Measurements from ENCODE around the gene FSTL5. TPM values are rescaled to one million over a fixed set of nuclear protein-coding genes. Genes with fewer than 3 reads are reported as not detected.

Gene FSTL5
- total and polyA plus RNA-seq, 2 of the 13 experiments (the other 11 are each of a cell fraction or from before 2014, with no cell fraction given): 0.03 to 0.07 TPM

- no peak overlapping the region for H3K4me3 ChIP-seq (replicated peaks in 1 of 3; ENCODE audit: insufficient read depth in 1 of 3, low read depth in 2 of 3, low read length in 3 of 3)
- WGBS (ENCODE audit: low lambda C conversion rate): 1% methylated on average over 3 of the region's 3 CpGs
- no peak overlapping the region for H3K9ac ChIP-seq (ENCODE audit: insufficient read depth, low read depth, low read length)
- POLR2A ChIA-PET: no interaction called here
- no peak overlapping the region for H3K27ac ChIP-seq (ENCODE audit: extremely low read length, insufficient read depth, low read length)
- no TSS peak for BruUV-seq (replicated peaks)
- H3K4me2 ChIP-seq (ENCODE audit: low read depth, low read length): no peak overlapping the region
- H3K9me3 ChIP-seq (ENCODE audit: low read length): no peaks in the 10 kb centered on the region
- no peaks in the 10 kb centered on the region for H3K36me3 ChIP-seq (replicated peaks in 1 of 2; ENCODE audit: control insufficient read depth in 1 of 2, insufficient read depth in 2 of 2, low read length in 2 of 2)
- H3K79me2 ChIP-seq (ENCODE audit: insufficient read depth, low read length): no peaks in the 10 kb centered on the region
- DNase-seq (ENCODE audit: low spot score) (no peak), FAIRE-seq (no peak), ATAC-seq (no peak)
- TF ChIP-seq ZNF891 (CRISPR knock-in tag; IDR thresholded peaks at IDR 0.05) (no peak), RNF2 (conservative IDR thresholded peaks at IDR 0.05; ENCODE audit: low read depth) (no peak)
- no peak overlapping the region for H2AFZ ChIP-seq (ENCODE audit: low read length)
- no peaks in the 10 kb centered on the region for H4K20me1 ChIP-seq (ENCODE audit: insufficient read depth, low read length)
- no peaks in the 10 kb centered on the region for H3K4me1 ChIP-seq (ENCODE audit: insufficient read depth, low read length)
- intact Hi-C loops (cut with micrococcal nuclease; ENCODE audit: unreplicated experiment) (no loop called here), in situ Hi-C loops (cut with HindIII; ENCODE audit: extremely low pct_ligation_motif_present, low pct_unique_long_range_greater_than_20kb) (no loop called here)
- no peaks in the 10 kb centered on the region for H3K27me3 ChIP-seq (ENCODE audit: control insufficient read depth in 1 of 2, insufficient read depth in 2 of 2, low read length in 2 of 2)
- CTCF ChIA-PET (ENCODE audit: low intra/inter-chr PET ratio, low total read pairs): no interaction called here
These were observed 125.7 kb downstream of the FSTL5 start for GRCh38 chr4:162038112-162038511.

GRCh38 chr4:162017863-162018262, 145.9 kb downstream of the FSTL5 start:
- ChIA-PET CTCF (ENCODE audit: low intra/inter-chr PET ratio, low total read pairs) (no interaction called here), POLR2A (no interaction called here)
- ATAC-seq: no peak
- no peak for DNase-seq (ENCODE audit: low spot score)
- H3K9ac ChIP-seq (ENCODE audit: insufficient read depth, low read depth, low read length): no peak overlapping the region
- H3K4me2 ChIP-seq (ENCODE audit: low read depth, low read length): no peak overlapping the region
- intact Hi-C loops (cut with micrococcal nuclease; ENCODE audit: unreplicated experiment) (no loop called here), in situ Hi-C loops (cut with HindIII; ENCODE audit: extremely low pct_ligation_motif_present, low pct_unique_long_range_greater_than_20kb) (no loop called here)
- no peaks in the 10 kb centered on the region for H4K20me1 ChIP-seq (ENCODE audit: insufficient read depth, low read length)
- WGBS (ENCODE audit: low lambda C conversion rate): 0% methylated on average over 2 of the region's 2 CpGs
- no TSS peak for BruUV-seq (replicated peaks)
- no peaks in the 10 kb centered on the region for H3K79me2 ChIP-seq (ENCODE audit: insufficient read depth, low read length)
- no peaks in the 10 kb centered on the region for H3K27me3 ChIP-seq (ENCODE audit: control insufficient read depth in 1 of 2, insufficient read depth in 2 of 2, low read length in 2 of 2)
- no peak overlapping the region for H3K4me3 ChIP-seq (replicated peaks in 1 of 3; ENCODE audit: insufficient read depth in 1 of 3, low read depth in 2 of 3, low read length in 3 of 3)
- no peak for FAIRE-seq
- no peaks in the 10 kb centered on the region for H3K4me1 ChIP-seq (ENCODE audit: insufficient read depth, low read length)
- no peaks in the 10 kb centered on the region for H3K36me3 ChIP-seq (replicated peaks in 1 of 2; ENCODE audit: control insufficient read depth in 1 of 2, insufficient read depth in 2 of 2, low read length in 2 of 2)
- TF ChIP-seq FOXO4 (CRISPR knock-in tag; conservative IDR thresholded peaks at IDR 0.05): no peak
- TF ChIP-seq ZNF747 (CRISPR knock-in tag; IDR thresholded peaks at IDR 0.05; ENCODE audit: borderline replicate concordance): no peak
- no peak for TF ChIP-seq ZNF562 (CRISPR knock-in tag; IDR thresholded peaks at IDR 0.05; ENCODE audit: borderline replicate concordance)
- no peak for TF ChIP-seq MTERF4 (CRISPR knock-in tag; IDR thresholded peaks at IDR 0.05)
- TF ChIP-seq ZNF276 (CRISPR knock-in tag; IDR thresholded peaks at IDR 0.05; ENCODE audit: low read depth): no peak
- H3K9me3 ChIP-seq (ENCODE audit: low read length): no peaks in the 10 kb centered on the region
- H3K27ac ChIP-seq (ENCODE audit: extremely low read length, insufficient read depth, low read length): no peak overlapping the region
- H2AFZ ChIP-seq (ENCODE audit: low read length): no peak overlapping the region
